GM18907 (cell line): ENCODE data around the gene POLA1.
A peak's percentile ranks its signal among the peaks of the same experiment; 100 is the strongest.
"Not testable (repeated sequence)": the region's sequence is repeated elsewhere in the genome, so short reads cannot be mapped to it uniquely, and the experiment has no call there.

Experiments used
- ATAC-seq: cut with Tn5 transposase; IDR thresholded peaks from one replicate; pipeline ENCODE4 v1.9.1; 2021; ENCODE audit warnings: mild to moderate bottlenecking, moderate library complexity; ENCODE audit not compliant: unreplicated experiment

The POLA1 gene, protein sequence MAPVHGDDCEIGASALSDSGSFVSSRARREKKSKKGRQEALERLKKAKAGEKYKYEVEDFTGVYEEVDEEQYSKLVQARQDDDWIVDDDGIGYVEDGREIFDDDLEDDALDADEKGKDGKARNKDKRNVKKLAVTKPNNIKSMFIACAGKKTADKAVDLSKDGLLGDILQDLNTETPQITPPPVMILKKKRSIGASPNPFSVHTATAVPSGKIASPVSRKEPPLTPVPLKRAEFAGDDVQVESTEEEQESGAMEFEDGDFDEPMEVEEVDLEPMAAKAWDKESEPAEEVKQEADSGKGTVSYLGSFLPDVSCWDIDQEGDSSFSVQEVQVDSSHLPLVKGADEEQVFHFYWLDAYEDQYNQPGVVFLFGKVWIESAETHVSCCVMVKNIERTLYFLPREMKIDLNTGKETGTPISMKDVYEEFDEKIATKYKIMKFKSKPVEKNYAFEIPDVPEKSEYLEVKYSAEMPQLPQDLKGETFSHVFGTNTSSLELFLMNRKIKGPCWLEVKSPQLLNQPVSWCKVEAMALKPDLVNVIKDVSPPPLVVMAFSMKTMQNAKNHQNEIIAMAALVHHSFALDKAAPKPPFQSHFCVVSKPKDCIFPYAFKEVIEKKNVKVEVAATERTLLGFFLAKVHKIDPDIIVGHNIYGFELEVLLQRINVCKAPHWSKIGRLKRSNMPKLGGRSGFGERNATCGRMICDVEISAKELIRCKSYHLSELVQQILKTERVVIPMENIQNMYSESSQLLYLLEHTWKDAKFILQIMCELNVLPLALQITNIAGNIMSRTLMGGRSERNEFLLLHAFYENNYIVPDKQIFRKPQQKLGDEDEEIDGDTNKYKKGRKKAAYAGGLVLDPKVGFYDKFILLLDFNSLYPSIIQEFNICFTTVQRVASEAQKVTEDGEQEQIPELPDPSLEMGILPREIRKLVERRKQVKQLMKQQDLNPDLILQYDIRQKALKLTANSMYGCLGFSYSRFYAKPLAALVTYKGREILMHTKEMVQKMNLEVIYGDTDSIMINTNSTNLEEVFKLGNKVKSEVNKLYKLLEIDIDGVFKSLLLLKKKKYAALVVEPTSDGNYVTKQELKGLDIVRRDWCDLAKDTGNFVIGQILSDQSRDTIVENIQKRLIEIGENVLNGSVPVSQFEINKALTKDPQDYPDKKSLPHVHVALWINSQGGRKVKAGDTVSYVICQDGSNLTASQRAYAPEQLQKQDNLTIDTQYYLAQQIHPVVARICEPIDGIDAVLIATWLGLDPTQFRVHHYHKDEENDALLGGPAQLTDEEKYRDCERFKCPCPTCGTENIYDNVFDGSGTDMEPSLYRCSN (N-terminal part only)

GRCh38 chrX:24693453-24694202, at the start of gene POLA1:
POLA1 (plus strand) TSS chrX:24693918; CDS start chrX:24693962, 44 bp downstream.
- ATAC-seq = peak; percentile 96

GRCh38 chrX:24646006-24646405, 47.7 kb upstream of the POLA1 start:
- ATAC-seq = no peak

GRCh38 chrX:24646745-24647182, 47.0 kb upstream of the POLA1 start:
- ATAC-seq = no peak

- ATAC-seq = peak; percentile 84
Measured at GRCh38 chrX:24647257-24648058, 46.3 kb upstream of the POLA1 start, which contains the start of gene PCYT1B. PCYT1B (minus strand) TSS chrX:24647347; CDS start chrX:24647105, 242 bp downstream.

DNA sequence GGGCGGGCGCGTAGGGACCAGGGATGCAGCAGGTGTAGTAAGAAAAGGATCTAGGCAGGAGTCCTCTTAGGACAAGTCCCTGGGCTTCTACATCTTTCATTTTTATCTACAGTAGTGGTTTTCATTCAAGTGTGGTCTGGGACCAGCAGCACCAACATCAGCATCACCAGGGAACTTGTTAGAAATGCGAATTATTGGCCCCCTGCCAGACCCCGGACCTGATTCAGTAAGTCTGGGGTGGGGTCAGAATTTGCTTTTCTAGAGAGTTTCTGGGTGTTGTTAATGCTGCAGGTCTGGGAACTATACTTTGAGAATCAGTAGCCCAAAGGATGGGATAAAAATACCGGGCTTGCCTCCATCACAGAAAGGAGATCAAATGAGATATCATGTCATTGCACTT, 45.2 kb upstream of the POLA1 start:
- no peak for ATAC-seq

- no peak for ATAC-seq
Measured at GRCh38 chrX:24651783-24652182, 41.9 kb upstream of the POLA1 start.

- not testable (repeated sequence) for ATAC-seq
Measured at GRCh38 chrX:24655679-24656078, 38.0 kb upstream of the POLA1 start.

- ATAC-seq = no peak
Measured at GRCh38 chrX:24657671-24658386, 35.9 kb upstream of the POLA1 start.

GRCh38 chrX:24658421-24658820, 35.3 kb upstream of the POLA1 start:
- no peak for ATAC-seq

GRCh38 chrX:24659106-24659505, 34.6 kb upstream of the POLA1 start:
- no peak for ATAC-seq

DNA sequence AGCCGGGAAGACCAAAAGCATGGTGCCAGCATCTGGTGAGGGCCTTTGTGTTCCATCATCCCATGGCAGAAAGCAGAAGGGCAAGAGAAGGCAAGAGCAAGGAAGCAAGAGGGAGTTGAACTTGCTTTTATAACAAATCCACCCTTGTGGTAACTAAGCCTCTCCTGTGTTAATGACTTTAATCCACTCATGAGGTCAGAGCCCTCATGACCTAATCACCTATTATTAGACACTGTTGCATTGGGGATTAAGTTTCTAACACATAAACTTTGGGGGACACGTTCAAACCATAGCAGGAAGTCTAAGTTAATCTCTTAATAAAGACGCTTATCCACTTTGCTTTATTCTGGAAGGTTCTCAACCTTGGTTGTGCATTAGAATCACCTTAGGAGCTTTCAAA, 34.1 kb upstream of the POLA1 start:
- no peak for ATAC-seq

DNA sequence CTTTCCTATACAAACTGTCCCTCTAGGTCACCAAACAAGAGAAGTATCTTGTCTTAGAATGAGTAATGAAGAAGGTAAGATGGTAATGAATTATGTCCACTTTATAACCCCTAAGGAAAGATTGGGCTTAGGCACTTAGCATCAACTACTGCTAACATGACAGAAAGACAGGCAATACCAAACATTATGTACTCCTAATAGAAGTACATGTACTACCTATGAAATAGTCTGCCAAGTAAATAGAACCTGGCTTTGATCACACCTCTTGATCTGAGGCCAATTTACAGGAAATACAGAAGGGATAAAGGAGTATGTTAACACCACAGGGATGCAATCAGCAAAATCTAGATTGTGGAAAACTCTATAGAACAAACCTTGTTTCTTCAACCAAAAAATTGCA, 32.4 kb upstream of the POLA1 start:
- ATAC-seq = no peak

GRCh38 chrX:24662352-24662751, 31.4 kb upstream of the POLA1 start:
- no peak for ATAC-seq

- ATAC-seq = no peak
Measured at GRCh38 chrX:24668111-24668510, 25.6 kb upstream of the POLA1 start.

GRCh38 chrX:24672701-24673190, 21.0 kb upstream of the POLA1 start:
- no peak for ATAC-seq

- no peak for ATAC-seq
Measured at GRCh38 chrX:24673424-24673823, 20.3 kb upstream of the POLA1 start.

- ATAC-seq = no peak
Measured at GRCh38 chrX:24676403-24677024, 17.2 kb upstream of the POLA1 start.
